Measurements from ENCODE around the gene AGFG2.

The AGFG2 gene

DNA sequence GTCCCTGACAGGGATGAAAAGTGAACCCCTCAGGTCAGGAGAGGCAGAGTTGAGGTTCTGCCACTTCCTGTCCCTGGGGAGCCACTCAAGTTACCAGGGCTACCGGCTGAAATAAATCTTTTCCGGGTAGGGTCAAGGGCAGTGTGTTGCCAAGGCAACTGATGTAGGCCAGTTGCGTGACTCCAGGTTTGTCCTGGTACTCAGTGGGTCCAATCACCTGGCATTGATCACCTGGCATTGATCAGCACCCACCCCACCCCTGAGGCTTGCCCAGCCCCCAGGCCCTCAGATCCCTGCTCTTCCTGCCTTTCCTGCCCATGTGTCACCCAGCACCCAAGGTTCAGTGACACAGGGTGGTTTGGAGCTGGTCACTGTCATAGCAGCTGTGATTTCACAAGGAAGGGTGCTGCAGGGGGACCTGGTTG, 28.8 kb downstream of the AGFG2 start:
- intact Hi-C loops (cut with micrococcal nuclease), result no loop called here
- Mint-ChIP-seq H3K27ac (no peak overlapping the region), H3K27me3 (peaks cover 44% of the 10 kb centered on the region), H3K4me1 (ENCODE audit: low read depth) (peaks cover 50% of the 10 kb centered on the region), H3K9me3 (no peaks in the 10 kb centered on the region), H3K36me3 (ENCODE audit: low read depth) (peaks cover 46% of the 10 kb centered on the region), H3K4me3 (no peak overlapping the region)

DNA sequence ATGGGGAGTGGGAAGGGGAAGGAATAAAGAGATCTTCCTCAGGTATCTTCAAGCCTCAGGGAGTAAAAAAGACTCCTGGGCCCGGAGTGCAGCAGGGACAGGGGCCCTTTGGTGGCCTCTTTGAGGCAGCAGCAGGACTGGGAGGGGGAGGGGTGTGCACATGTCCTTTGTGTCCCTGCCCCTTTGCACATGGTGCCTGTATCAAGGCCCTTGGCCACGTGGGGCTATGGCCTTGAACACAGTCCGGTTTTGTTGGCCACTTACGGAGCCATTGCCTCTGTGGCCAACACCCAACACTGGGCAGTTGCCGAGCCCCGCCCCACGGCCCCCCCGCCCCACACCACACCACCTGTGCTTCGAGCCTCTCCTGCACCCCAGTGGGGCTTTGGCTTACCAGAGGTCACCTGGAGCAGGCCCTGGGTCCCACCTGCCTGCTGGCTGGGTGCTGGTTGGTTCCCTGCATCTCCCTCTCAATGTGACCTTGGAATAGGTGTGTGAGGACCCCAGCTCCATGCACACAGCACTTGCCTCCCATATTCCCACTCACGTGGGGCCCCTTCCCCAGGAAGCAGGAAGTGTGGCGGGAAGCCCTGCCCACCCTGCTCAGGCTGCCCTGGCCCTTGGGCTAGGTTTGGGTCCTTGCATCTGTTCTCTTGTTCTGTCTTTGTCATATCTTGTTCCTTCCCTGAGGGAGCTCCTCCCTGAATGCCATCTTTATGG, 29.3 kb downstream of the AGFG2 start:
- Mint-ChIP-seq H3K4me3 (no peak overlapping the region), H3K4me1 (ENCODE audit: low read depth) (peaks cover 56% of the 10 kb centered on the region), H3K36me3 (ENCODE audit: low read depth) (peaks cover 41% of the 10 kb centered on the region), H3K27me3 (peaks cover 50% of the 10 kb centered on the region), H3K9me3 (no peaks in the 10 kb centered on the region), H3K27ac (no peak overlapping the region)
- intact Hi-C loops (cut with micrococcal nuclease), result no loop called here

DNA sequence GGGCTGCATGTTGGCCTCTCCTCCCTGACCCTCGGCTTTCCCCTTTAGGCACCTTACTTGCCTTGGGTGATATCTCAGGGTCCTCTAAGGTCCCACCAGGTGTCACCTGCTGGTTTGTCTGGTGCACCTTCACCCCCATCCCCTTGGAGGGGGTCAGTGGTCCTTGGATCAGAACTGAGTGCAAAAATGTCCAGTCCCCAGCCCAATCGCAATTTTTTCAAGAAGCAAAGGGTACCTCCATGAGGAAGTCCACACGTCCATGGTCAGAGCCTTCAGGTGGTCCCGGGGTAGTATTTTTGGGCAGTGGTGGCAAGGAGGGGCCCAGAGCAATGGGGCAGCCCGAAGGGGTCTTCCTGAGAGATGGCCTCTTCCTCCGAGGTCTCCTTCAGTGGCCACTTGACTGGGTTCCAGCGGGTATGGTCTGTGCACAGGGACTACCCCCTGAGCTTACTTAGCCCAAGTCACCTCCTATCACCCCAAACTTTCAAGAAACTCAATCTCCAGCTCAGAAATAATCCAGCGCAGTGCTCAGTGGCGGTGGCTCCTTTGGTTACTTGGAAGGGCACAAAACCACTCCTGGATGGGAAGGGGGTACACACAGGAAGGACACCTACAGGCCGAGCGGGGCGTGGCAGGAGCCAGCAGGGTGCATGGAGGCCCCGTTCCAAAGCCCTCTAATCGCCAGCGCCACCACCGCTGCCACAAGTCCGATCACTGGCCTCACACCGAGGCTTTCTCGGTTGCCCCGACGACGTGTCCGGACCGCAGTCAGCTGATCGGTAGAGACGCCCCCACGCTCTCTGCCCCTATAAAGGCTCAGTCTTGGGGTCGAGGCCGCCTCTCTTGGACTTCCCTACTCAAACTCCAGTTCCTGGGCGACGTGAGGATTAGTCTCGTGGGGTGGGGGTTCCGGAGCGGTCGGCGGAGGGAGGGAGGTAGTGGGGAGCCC, 30.2 kb downstream of the AGFG2 start:
- Mint-ChIP-seq H3K27me3 (peaks cover 54% of the 10 kb centered on the region), H3K36me3 (ENCODE audit: low read depth) (peaks cover 32% of the 10 kb centered on the region), H3K4me1 (ENCODE audit: low read depth) (peaks cover 51% of the 10 kb centered on the region), H3K27ac (peak overlapping the region; percentile 11), H3K9me3 (no peaks in the 10 kb centered on the region), H3K4me3 (peak overlapping the region; percentile 59)
- intact Hi-C loops (cut with micrococcal nuclease), result no loop called here

DNA sequence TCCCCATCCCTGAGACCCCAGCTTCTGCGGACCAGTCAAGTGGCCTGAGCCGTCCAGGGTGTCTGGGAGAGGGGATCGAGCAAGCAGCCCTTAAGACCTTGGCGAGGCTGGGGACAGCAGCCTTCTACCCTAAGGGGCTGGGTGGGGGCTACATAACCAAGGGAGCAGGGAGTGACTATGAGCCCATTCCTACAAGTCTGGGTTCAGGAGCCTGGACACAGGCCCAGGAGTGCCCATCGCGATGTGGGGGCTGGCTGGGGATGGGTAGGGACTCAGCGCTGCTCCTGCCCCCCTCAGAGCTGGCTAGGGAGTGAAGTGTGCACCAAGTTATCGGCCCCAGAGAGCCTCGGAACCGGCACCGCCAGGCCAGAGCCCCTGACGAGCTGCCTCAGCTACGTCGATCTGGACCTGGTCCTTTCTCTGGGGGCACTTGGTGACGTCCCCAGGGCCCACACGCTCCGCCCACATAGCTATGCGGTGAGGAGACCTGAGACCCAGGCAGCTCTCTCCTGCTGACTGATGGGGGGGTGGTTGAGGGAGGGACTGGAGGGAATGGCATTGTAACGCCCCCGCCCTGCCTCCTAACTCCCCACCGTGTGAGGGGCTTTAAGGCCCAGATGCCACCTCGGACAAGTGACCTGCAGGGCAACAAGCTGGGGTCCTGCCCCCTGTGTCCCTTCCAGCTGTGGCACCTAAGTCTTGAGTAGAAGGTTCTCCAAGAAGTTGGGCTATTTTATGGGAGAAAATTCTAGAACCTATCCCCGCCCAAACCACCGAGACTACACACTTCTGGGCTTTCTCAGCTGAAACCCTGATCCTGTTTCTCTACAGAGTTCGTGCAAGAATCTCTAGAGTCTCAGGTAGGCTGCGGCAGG, 32.2 kb downstream of the AGFG2 start:
- no peak overlapping the region for H3K4me3 Mint-ChIP-seq
- H3K27ac Mint-ChIP-seq, result no peak overlapping the region
- intact Hi-C loops (cut with micrococcal nuclease), result no loop called here
- peaks cover 61% of the 10 kb centered on the region for H3K27me3 Mint-ChIP-seq
- peaks cover 61% of the 10 kb centered on the region for H3K4me1 Mint-ChIP-seq (ENCODE audit: low read depth)
- no peaks in the 10 kb centered on the region for H3K9me3 Mint-ChIP-seq
- peaks cover 12% of the 10 kb centered on the region for H3K36me3 Mint-ChIP-seq (ENCODE audit: low read depth)

DNA sequence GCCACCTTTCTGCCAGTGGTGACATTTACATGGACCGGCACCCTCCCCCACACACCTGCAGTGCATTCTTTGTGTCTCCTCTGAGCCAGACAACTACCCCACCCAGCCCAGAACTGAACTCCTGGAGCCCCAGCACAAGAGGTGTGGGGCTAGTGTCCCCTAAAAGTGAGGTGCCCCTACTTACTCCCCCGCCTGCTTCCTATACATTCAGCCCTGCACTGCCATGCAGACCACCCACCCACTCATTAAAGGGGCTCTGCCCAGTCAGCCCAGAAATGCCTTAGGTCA, 32.8 kb downstream of the AGFG2 start:
- peaks cover 6% of the 10 kb centered on the region for H3K36me3 Mint-ChIP-seq (ENCODE audit: low read depth)
- H3K4me1 Mint-ChIP-seq (ENCODE audit: low read depth), result peaks cover 61% of the 10 kb centered on the region
- H3K27ac Mint-ChIP-seq, result peak overlapping the region; percentile 30

DNA sequence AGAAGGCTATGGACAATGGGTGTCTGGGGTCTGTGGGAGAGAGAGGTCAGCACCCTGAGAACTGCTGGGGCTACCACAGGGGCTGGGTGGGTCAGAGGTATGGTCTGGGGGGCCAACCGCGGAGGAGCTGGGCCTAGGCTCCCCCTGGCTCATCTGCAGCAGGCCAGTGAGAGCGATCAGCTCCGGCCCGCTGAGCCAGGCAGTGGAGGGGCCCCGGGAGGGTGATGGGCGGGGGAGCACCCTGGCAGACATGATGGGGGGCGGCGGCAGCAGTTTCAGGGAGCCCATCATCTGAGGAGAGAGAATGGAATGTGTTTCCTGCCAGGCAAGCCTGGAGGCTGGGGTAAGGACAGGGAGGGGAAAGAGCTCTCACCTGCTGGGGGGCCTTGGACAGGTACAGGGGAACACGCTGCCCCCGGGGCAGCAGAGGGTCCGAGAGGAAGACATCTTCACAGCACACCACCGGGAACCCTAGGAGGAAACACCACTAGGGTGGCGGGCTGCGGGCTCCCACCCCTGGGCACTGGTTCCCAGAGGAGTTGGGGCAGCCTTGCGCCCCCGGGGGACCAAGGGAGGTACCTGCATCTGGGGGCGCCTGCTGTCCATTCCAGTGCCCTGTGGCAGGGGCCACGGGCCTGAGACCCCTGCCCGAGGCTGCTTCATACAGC, 33.4 kb downstream of the AGFG2 start:
- H3K9me3 Mint-ChIP-seq, result no peaks in the 10 kb centered on the region
- no peak overlapping the region for H3K4me3 Mint-ChIP-seq
- peak overlapping the region; percentile 30 for H3K27ac Mint-ChIP-seq
- peaks cover 61% of the 10 kb centered on the region for H3K27me3 Mint-ChIP-seq
- no peaks in the 10 kb centered on the region for H3K36me3 Mint-ChIP-seq (ENCODE audit: low read depth)
- peaks cover 61% of the 10 kb centered on the region for H3K4me1 Mint-ChIP-seq (ENCODE audit: low read depth)
- intact Hi-C loops (cut with micrococcal nuclease), result no loop called here

More for the DNA sequence above, 32.8 kb downstream of the AGFG2 start:
- Mint-ChIP-seq H3K27me3 (peaks cover 61% of the 10 kb centered on the region), H3K9me3 (no peaks in the 10 kb centered on the region), H3K4me3 (no peak overlapping the region)
- intact Hi-C loops (cut with micrococcal nuclease), result no loop called here

DNA sequence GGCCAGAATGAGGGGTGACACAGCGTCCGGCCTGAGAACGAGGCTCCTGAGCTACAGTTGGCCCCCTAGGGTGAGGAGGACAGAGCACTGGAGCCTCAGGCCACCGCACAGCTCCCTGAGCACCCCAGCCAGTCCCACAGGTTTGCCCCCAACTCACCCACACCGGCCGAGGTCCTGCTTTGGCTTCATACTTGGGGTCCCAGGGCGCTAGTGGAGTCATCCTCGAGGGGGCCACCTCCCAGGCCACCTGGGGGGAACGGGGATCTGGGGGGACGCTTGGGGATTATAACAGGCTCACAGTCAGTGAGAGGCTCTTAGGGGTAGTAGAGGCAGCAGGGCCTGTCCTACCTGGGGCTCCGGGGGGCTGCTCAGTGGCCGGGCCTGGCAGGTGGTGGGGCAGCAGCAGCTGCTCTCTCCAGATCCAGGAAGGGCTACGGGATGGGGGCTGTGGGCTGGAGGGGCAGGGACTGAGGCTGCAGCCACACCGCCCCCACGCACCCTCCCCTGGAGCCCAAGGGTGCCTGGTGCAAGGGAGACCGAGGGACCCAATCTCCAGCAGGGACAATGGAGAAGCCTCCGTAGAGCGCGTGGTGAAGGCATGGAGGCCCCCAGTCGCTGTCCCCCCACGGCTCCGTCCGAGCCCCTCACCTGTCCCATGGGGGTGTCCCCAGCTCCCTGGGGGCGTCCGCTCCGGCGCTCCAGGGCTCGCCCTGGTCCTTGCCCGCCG, 34.1 kb downstream of the AGFG2 start:
- Mint-ChIP-seq H3K27ac (no peak overlapping the region), H3K4me1 (ENCODE audit: low read depth) (peaks cover 61% of the 10 kb centered on the region), H3K9me3 (no peaks in the 10 kb centered on the region), H3K4me3 (no peak overlapping the region), H3K27me3 (peaks cover 59% of the 10 kb centered on the region), H3K36me3 (ENCODE audit: low read depth) (no peaks in the 10 kb centered on the region)
- intact Hi-C loops (cut with micrococcal nuclease), result no loop called here

DNA sequence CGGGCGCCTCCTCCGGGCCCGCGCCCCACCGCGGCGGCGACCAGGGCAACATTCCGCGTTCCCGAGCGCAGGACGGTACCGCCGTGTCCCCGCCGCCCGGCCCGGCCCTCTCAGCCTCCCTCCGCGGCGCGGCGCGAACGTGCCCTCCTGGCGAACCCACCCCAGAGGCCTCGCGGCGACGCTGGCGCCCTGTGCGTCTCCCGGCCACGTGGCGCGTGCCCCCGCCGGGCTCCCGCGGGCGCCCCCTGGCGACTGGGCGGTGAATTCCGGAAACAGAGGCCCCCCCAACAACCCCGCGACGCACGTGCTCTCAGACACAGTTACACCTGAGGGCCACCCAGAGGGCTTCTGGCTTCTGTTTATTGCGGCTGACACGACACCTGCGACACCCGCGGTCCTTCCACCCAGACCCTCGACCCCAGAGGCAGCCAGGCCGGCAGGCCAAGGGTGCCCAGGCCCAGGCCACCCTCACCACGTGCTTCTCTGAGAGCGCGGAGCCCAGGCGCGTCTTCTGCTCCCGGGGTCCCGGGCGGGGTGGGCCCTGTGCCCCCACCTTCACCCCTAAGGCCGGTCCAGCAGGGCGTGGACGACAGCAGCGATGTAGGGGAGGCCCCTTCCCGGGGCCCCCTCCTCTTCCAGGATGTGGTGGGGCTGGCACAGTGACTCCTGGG, 34.8 kb downstream of the AGFG2 start, which contains the start of gene SAP25:
SAP25 (minus strand) TSS at position 210 of the 671 bp plus-strand sequence; CDS start at position 52, 158 bp downstream.
- H3K4me1 Mint-ChIP-seq (ENCODE audit: low read depth), result peaks cover 56% of the 10 kb centered on the region
- H3K27ac Mint-ChIP-seq, result no peak within 1 kb of the TSS
- H3K4me3 Mint-ChIP-seq, result no peak within 1 kb of the TSS
- peaks cover 55% of the 10 kb centered on the region for H3K27me3 Mint-ChIP-seq
- no peaks in the 10 kb centered on the region for H3K9me3 Mint-ChIP-seq
- intact Hi-C loops (cut with micrococcal nuclease), result no loop called here
- no peaks in the 10 kb centered on the region for H3K36me3 Mint-ChIP-seq (ENCODE audit: low read depth)

DNA sequence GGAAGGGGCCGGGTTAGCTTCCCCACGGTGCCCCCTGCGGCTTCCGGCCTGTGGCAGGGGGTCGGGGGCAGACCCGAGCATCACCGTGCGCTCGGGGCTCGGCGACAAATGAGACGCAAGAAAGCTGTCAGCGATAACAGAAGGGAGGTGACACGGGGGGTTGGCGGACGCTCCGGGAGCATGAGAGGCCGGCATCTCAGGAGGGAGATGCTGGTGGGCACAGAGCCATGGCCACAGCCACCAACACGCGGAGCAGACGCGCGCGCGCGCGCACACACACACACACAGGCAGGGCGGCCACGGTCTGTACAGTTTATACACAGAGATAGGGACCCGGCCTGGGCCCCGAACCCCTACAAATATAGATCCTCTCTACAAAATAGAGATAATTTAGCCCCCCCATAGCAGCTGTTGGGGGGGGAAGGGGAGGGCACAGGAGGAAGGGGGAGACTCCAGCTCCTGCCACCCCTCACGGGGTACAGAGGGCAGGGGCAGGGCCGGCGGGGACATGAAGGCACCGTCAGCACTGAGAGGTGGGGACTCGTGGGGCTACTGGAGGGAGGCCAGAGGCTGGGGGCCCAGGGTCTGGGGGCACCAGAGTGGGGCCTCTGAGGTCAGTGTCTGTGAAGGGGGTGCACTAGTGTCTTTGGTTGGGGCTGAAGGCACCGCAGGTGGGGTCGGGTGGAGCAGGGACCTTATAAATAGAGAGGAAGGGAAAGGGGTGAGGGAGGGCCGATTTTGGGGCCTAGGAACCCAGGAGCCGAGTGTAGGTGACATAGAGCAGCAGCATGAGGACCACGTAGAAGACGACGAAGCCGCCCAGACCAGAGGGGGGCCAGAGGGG, 35.6 kb downstream of the AGFG2 start:
- no peaks in the 10 kb centered on the region for H3K9me3 Mint-ChIP-seq
- H3K27me3 Mint-ChIP-seq, result peaks cover 47% of the 10 kb centered on the region
- peaks cover 48% of the 10 kb centered on the region for H3K4me1 Mint-ChIP-seq (ENCODE audit: low read depth)
- no peaks in the 10 kb centered on the region for H3K36me3 Mint-ChIP-seq (ENCODE audit: low read depth)
- no peak overlapping the region for H3K4me3 Mint-ChIP-seq
- H3K27ac Mint-ChIP-seq, result no peak overlapping the region
- intact Hi-C loops (cut with micrococcal nuclease), result no loop called here

DNA sequence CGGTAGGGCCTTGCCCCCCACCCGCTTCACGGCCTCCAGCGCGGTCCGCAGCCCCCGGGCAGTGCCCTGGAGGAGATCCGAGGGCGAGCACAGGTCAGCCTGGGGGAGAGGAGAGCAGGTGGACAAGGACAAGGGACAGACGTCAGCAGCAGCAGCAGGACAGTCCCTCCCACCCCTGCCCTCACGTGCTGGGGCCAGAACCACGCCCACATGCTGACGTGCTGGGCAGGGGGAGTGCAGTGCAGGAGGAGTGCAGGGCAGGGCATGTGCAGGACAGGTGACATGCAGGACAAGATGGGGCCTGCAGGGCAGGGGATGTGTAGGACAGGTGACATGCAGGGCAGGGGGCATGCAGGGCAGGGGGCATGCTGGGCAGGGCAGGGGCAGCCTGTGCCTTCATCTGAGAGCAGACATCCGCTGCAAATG, 36.2 kb downstream of the AGFG2 start:
- Mint-ChIP-seq H3K27ac (no peak overlapping the region), H3K4me1 (ENCODE audit: low read depth) (peaks cover 43% of the 10 kb centered on the region), H3K9me3 (no peaks in the 10 kb centered on the region), H3K4me3 (no peak overlapping the region), H3K36me3 (ENCODE audit: low read depth) (no peaks in the 10 kb centered on the region), H3K27me3 (peaks cover 42% of the 10 kb centered on the region)
- intact Hi-C loops (cut with micrococcal nuclease), result no loop called here

DNA sequence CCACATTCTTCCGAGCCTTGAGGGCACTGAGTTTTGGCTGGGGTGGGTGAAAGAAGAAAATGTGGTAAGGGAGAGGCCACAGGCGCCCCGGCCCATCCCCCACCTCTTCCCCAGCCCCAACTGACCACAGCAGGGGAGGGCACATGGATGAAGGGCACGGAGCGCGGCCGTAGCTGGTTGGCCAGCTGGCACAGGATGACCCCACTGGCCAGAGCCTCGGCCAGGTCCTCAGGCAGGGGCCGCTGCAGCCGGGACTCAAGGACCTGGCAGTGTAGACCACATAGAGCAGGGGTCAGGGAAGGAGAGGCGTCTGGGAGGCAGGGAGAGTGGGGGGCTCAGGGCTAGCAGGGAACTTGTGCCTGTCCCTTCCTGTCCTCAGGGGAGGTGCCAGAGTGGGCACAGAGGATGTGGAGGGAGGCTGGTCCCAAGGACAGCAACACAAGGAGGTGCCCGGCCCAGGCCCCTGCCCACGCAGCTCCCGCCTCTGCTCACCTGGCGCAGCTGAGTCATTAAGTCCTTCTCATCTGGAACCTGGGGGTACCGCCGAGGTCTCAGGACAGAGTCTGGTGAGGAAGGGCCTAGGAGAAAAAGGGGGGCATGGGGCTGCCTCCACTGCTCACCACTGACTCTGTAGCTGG, 36.9 kb downstream of the AGFG2 start:
- intact Hi-C loops (cut with micrococcal nuclease), result no loop called here
- peaks cover 36% of the 10 kb centered on the region for H3K27me3 Mint-ChIP-seq
- H3K4me1 Mint-ChIP-seq (ENCODE audit: low read depth), result peaks cover 36% of the 10 kb centered on the region
- H3K9me3 Mint-ChIP-seq, result no peaks in the 10 kb centered on the region
- H3K36me3 Mint-ChIP-seq (ENCODE audit: low read depth), result no peaks in the 10 kb centered on the region
- H3K27ac Mint-ChIP-seq, result no peak overlapping the region
- H3K4me3 Mint-ChIP-seq, result no peak overlapping the region

All from dendritic cell treated with granulocyte-macrophage colony-stimulating factor and Interleukin-4, amounts not matched to agents 40 ng/mL and 50 ng/mL, for 4 days (primary cell).